ENCODE measurements around the gene CFAP141.

The CFAP141 gene

DNA sequence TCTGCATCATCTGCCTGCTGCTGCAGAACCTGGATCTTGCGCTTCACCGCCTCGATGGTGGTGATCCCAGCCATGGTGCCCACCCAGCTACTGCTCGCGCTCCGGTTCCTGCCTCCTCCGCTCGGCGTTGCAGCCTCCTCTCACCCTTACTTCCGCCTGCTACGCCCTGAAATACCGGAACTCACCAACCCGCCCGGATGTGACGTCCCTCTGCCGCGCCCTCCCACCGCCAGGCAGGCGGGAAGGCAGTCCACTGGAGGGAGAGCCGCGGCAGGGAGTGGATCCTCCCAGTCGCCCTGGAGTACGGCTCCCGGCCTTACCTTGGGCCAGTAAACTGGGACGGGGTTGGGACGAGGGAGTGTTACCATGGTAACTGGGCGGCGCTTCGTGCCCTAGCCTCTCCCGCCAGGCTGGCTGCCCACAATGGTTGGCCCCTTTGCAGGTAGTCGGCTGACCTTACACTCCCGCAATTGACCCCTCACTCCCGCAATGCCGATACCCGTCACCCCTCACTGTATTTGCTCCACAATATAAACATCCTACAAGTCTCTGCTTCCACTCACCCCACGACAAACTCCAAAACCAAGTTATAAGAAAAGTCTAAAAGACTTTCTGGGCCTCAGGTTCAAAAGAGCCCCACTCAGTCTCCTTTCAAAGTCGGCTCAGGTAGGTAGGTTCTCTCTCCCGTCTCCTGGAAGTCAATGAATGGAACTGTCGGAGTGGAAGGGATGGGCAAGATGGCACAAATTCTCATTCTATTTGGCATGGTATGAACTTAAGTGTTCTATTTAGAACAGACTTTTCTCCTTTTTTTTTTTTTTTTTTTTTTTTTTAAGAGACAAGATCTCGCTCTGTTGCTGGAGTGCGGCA lies 22.9 kb downstream of the CFAP141 start:
- Histone ChIP-seq H3K9me3 (no peaks in the 10 kb centered on the region), H3K27me3 (no peaks in the 10 kb centered on the region), H3K4me3 (ENCODE audit: low read depth in 1 of 2, low read length in 1 of 2) (peak overlapping the region; percentile 88 to 99), H3K4me1 (ENCODE audit: control insufficient read depth in 1 of 2, insufficient read depth in 1 of 2, low read depth in 1 of 2, low read length in 1 of 2) (peaks cover 45 to 48% of the 10 kb centered on the region in 2 experiments), H3K36me3 (peaks cover 13% of the 10 kb centered on the region), H3K27ac (peak overlapping the region; percentile 96)
- TF ChIP-seq, protein P1, sequence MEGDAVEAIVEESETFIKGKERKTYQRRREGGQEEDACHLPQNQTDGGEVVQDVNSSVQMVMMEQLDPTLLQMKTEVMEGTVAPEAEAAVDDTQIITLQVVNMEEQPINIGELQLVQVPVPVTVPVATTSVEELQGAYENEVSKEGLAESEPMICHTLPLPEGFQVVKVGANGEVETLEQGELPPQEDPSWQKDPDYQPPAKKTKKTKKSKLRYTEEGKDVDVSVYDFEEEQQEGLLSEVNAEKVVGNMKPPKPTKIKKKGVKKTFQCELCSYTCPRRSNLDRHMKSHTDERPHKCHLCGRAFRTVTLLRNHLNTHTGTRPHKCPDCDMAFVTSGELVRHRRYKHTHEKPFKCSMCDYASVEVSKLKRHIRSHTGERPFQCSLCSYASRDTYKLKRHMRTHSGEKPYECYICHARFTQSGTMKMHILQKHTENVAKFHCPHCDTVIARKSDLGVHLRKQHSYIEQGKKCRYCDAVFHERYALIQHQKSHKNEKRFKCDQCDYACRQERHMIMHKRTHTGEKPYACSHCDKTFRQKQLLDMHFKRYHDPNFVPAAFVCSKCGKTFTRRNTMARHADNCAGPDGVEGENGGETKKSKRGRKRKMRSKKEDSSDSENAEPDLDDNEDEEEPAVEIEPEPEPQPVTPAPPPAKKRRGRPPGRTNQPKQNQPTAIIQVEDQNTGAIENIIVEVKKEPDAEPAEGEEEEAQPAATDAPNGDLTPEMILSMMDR (IDR thresholded peaks at IDR 0.05), result peak; percentile 65

DNA sequence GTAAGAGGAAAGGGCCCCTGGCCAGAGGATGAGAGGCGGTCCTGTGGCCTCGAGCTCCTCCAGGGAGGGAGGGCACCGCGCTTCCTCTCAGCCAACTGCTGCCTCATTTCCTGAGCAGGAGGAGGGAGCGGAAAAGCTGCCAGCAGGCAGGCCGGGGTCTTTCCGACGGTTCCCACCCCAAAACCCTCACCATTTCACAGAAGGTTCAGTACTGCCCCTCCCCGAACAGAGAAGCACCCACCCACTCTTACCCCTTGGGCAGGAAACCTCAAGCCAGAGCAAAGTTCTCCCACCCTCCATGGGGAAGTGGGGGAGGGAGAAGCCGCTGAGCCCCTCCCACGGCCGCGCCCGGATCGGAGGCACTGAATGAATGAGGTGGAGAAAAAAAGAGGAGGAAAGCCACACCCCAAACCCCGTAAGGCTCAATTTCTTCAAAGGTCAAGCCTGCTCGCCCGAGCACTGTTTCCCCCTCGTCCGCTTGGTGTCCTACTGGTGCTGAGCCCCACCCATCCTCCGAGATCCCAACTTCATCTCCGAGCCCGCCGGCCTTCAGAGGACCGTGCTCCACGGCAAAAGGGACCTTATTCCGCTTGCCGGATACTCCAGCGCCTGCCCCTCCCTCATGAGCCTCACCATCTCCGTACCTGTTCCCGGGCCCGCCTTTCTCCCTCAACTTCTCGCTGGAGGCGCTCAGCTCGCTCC lies 23.6 kb downstream of the CFAP141 start:
- peak overlapping the region; percentile 88 to 99 for H3K4me3 ChIP-seq (ENCODE audit: low read depth in 1 of 2, low read length in 1 of 2)
- TF ChIP-seq, protein P1 (IDR thresholded peaks at IDR 0.05), result no peak
- H3K27me3 ChIP-seq, result no peaks in the 10 kb centered on the region
- no peaks in the 10 kb centered on the region for H3K9me3 ChIP-seq
- peaks cover 53 to 56% of the 10 kb centered on the region in 2 experiments for H3K4me1 ChIP-seq (ENCODE audit: control insufficient read depth in 1 of 2, insufficient read depth in 1 of 2, low read depth in 1 of 2, low read length in 1 of 2)
- peak overlapping the region; percentile 96 for H3K27ac ChIP-seq
- peaks cover 15% of the 10 kb centered on the region for H3K36me3 ChIP-seq

DNA sequence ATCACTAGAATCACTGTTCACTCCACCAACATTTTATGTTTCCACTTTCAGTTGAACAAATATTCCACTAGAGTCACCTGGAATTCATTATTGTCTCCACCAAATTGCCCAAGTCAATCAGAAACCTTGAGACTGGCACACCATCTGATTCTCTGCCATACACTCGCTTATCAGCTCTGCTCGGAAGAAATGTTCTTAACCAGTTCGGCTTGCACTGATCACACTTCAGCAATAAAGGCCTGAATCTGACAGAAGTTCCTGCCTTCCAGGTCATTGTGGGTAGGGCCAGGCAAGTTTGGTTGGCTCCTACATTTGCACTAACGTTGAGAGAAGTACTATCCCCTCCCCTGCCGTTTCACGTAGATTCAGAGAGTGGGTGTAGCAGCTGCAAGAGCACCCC lies 24.2 kb downstream of the CFAP141 start:
- H3K4me1 ChIP-seq (ENCODE audit: control insufficient read depth in 1 of 2, insufficient read depth in 1 of 2, low read depth in 1 of 2, low read length in 1 of 2), result peaks cover 59 to 61% of the 10 kb centered on the region in 2 experiments

DNA sequence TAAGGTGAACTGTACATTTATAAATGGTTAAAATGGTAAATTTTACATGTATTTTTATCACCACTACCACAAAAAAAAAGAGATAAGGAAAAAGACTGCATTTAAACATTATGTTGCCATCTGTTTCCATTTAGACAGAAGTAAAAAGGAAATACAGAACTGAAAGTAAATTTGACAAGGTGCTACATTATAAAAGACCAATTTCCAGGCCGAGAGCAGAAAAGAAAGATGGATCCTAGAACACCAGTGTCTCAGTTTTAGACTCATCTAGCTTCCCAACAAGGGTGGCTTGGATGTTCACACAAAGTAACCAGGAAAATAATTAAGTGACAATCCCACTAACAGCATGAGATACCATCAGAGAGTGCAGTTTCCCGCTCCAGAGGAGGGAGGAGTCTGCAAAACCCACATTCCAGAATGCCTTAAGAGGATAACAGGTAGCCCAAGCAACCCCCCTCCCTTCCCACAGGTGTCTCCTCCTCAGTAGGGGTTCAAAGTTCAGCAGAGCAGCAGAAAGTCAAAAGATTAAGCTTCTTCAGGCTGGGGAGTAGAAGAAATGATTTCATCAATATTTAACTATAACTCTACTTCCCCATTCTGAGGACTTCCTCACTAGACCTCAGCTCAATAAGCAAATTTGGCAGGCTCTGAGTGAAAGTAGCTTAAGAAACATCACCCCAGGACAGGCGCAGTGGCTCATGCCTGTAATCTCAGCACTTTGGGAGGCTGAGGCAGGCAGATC lies 26.0 kb downstream of the CFAP141 start:
- Histone ChIP-seq H3K27me3 (no peaks in the 10 kb centered on the region), H3K27ac (peak overlapping the region; percentile 96), H3K36me3 (peaks cover 25% of the 10 kb centered on the region), H3K9me3 (no peaks in the 10 kb centered on the region), H3K4me3 (ENCODE audit: low read depth in 1 of 2, low read length in 1 of 2) (peak overlapping the region; percentile 88 to 99), H3K4me1 (ENCODE audit: control insufficient read depth in 1 of 2, insufficient read depth in 1 of 2, low read depth in 1 of 2, low read length in 1 of 2) (peaks cover 76 to 79% of the 10 kb centered on the region in 2 experiments)
- TF ChIP-seq, protein P1 (IDR thresholded peaks at IDR 0.05), result no peak

More for the DNA sequence above, 24.2 kb downstream of the CFAP141 start:
- Histone ChIP-seq H3K4me3 (ENCODE audit: low read depth in 1 of 2, low read length in 1 of 2) (peak overlapping the region; percentile 88 to 99), H3K27ac (peak overlapping the region; percentile 96), H3K9me3 (no peaks in the 10 kb centered on the region), H3K27me3 (no peaks in the 10 kb centered on the region), H3K36me3 (peaks cover 15% of the 10 kb centered on the region)
- TF ChIP-seq, protein P1 (IDR thresholded peaks at IDR 0.05), result no peak

Measured in neutrophil (primary cell).